Neuron (in vitro differentiated cells): ENCODE results near the gene POU6F2.

Experiments used
- H2AFZ ChIP-seq: one replicate; pipeline ENCODE4 v1.6.1; 2013; ENCODE audit warnings: low read depth, mild to moderate bottlenecking, inconsistent platforms, low read length, moderate library complexity
- H3K27me3 ChIP-seq: one replicate; pipeline ENCODE4 v1.6.1; 2013; ENCODE audit warnings: low read length; ENCODE audit not compliant: insufficient read depth
- H3K36me3 ChIP-seq: one replicate; pipeline ENCODE4 v1.6.1; 2013; ENCODE audit warnings: low read length; ENCODE audit not compliant: insufficient read depth
- H3K4me1 ChIP-seq: one replicate; pipeline ENCODE4 v1.6.1; 2013; ENCODE audit warnings: low read length; ENCODE audit not compliant: insufficient read depth
- H3K4me3 ChIP-seq: 2 replicates; pipeline ENCODE4 v1.5.1; 2013; ENCODE audit warnings: mild to moderate bottlenecking, low read length, moderate library complexity
- H3K9me3 ChIP-seq: one replicate; pipeline ENCODE4 v1.6.1; 2013; ENCODE audit warnings: low read length

Gene POU6F2

GRCh38 chr7:39240864-39241263 is 263.2 kb downstream of the POU6F2 start:
- no peak overlapping the region for H2AFZ ChIP-seq
- H3K4me1 ChIP-seq, result no peaks in the 10 kb centered on the region
- no peaks in the 10 kb centered on the region for H3K27me3 ChIP-seq
- H3K4me3 ChIP-seq, result no peak overlapping the region
- no peaks in the 10 kb centered on the region for H3K9me3 ChIP-seq
- H3K36me3 ChIP-seq, result no peaks in the 10 kb centered on the region

GRCh38 chr7:39247576-39247975 is 269.9 kb downstream of the POU6F2 start:
- no peak overlapping the region for H2AFZ ChIP-seq
- H3K27me3 ChIP-seq, result no peaks in the 10 kb centered on the region
- no peaks in the 10 kb centered on the region for H3K36me3 ChIP-seq
- H3K9me3 ChIP-seq, result no peaks in the 10 kb centered on the region
- no peak overlapping the region for H3K4me3 ChIP-seq
- H3K4me1 ChIP-seq, result no peaks in the 10 kb centered on the region

GRCh38 chr7:39248041-39248691 is 270.5 kb downstream of the POU6F2 start:
- Histone ChIP-seq H3K9me3 (no peaks in the 10 kb centered on the region), H3K4me3 (no peak overlapping the region), H2AFZ (no peak overlapping the region), H3K4me1 (no peaks in the 10 kb centered on the region), H3K27me3 (no peaks in the 10 kb centered on the region), H3K36me3 (no peaks in the 10 kb centered on the region)

- no peaks in the 10 kb centered on the region for H3K9me3 ChIP-seq
- H3K4me1 ChIP-seq, result no peaks in the 10 kb centered on the region
- no peak overlapping the region for H2AFZ ChIP-seq
- H3K27me3 ChIP-seq, result no peaks in the 10 kb centered on the region
- H3K4me3 ChIP-seq, result no peak overlapping the region
- no peaks in the 10 kb centered on the region for H3K36me3 ChIP-seq
These were observed 271.0 kb downstream of the POU6F2 start for GRCh38 chr7:39248692-39249090.

- no peak overlapping the region for H2AFZ ChIP-seq
- H3K4me3 ChIP-seq, result no peak overlapping the region
These were observed 272.0 kb downstream of the POU6F2 start for GRCh38 chr7:39249635-39250152.

GRCh38 chr7:39252916-39253315 is 275.2 kb downstream of the POU6F2 start:
- Histone ChIP-seq H3K4me3 (no peak overlapping the region), H3K27me3 (no peaks in the 10 kb centered on the region), H3K4me1 (no peaks in the 10 kb centered on the region), H2AFZ (no peak overlapping the region), H3K36me3 (no peaks in the 10 kb centered on the region), H3K9me3 (no peaks in the 10 kb centered on the region)

More at GRCh38 chr7:39249635-39250152, 272.0 kb downstream of the POU6F2 start:
- H3K9me3 ChIP-seq, result no peaks in the 10 kb centered on the region
- H3K36me3 ChIP-seq, result no peaks in the 10 kb centered on the region
- no peaks in the 10 kb centered on the region for H3K4me1 ChIP-seq
- no peaks in the 10 kb centered on the region for H3K27me3 ChIP-seq

GRCh38 chr7:39259391-39260003 is 281.8 kb downstream of the POU6F2 start:
- no peaks in the 10 kb centered on the region for H3K36me3 ChIP-seq
- no peaks in the 10 kb centered on the region for H3K27me3 ChIP-seq
- H3K4me3 ChIP-seq, result no peak overlapping the region
- H3K4me1 ChIP-seq, result no peaks in the 10 kb centered on the region
- no peak overlapping the region for H2AFZ ChIP-seq
- no peaks in the 10 kb centered on the region for H3K9me3 ChIP-seq

GRCh38 chr7:39260279-39260844 is 282.7 kb downstream of the POU6F2 start:
- H3K9me3 ChIP-seq, result no peaks in the 10 kb centered on the region
- H3K27me3 ChIP-seq, result no peaks in the 10 kb centered on the region
- H3K4me3 ChIP-seq, result no peak overlapping the region
- H2AFZ ChIP-seq, result no peak overlapping the region
- no peaks in the 10 kb centered on the region for H3K36me3 ChIP-seq
- no peaks in the 10 kb centered on the region for H3K4me1 ChIP-seq

GRCh38 chr7:39261771-39262170 is 284.1 kb downstream of the POU6F2 start:
- no peaks in the 10 kb centered on the region for H3K9me3 ChIP-seq
- no peaks in the 10 kb centered on the region for H3K4me1 ChIP-seq
- H3K27me3 ChIP-seq, result no peaks in the 10 kb centered on the region
- H2AFZ ChIP-seq, result no peak overlapping the region
- H3K4me3 ChIP-seq, result no peak overlapping the region
- H3K36me3 ChIP-seq, result no peaks in the 10 kb centered on the region

- H3K9me3 ChIP-seq, result no peaks in the 10 kb centered on the region
- H3K4me1 ChIP-seq, result no peaks in the 10 kb centered on the region
- H2AFZ ChIP-seq, result no peak overlapping the region
- no peaks in the 10 kb centered on the region for H3K36me3 ChIP-seq
- no peaks in the 10 kb centered on the region for H3K27me3 ChIP-seq
- no peak overlapping the region for H3K4me3 ChIP-seq
These were observed 288.2 kb downstream of the POU6F2 start for GRCh38 chr7:39265641-39266591.

GRCh38 chr7:39269034-39269433 is 291.3 kb downstream of the POU6F2 start:
- Histone ChIP-seq H3K9me3 (no peaks in the 10 kb centered on the region), H3K27me3 (no peaks in the 10 kb centered on the region), H2AFZ (no peak overlapping the region), H3K4me1 (no peaks in the 10 kb centered on the region), H3K4me3 (no peak overlapping the region), H3K36me3 (no peaks in the 10 kb centered on the region)

- no peaks in the 10 kb centered on the region for H3K9me3 ChIP-seq
- H2AFZ ChIP-seq, result no peak overlapping the region
- H3K4me3 ChIP-seq, result no peak overlapping the region
- no peaks in the 10 kb centered on the region for H3K27me3 ChIP-seq
- H3K4me1 ChIP-seq, result no peaks in the 10 kb centered on the region
- H3K36me3 ChIP-seq, result no peaks in the 10 kb centered on the region
These were observed 292.3 kb downstream of the POU6F2 start for GRCh38 chr7:39270018-39270417.

GRCh38 chr7:39271402-39271801 is 293.7 kb downstream of the POU6F2 start:
- Histone ChIP-seq H3K36me3 (no peaks in the 10 kb centered on the region), H3K27me3 (no peaks in the 10 kb centered on the region), H3K9me3 (no peaks in the 10 kb centered on the region), H2AFZ (no peak overlapping the region), H3K4me1 (no peaks in the 10 kb centered on the region), H3K4me3 (no peak overlapping the region)
